ENCODE data around the gene C4A.

C4A gene

DNA sequence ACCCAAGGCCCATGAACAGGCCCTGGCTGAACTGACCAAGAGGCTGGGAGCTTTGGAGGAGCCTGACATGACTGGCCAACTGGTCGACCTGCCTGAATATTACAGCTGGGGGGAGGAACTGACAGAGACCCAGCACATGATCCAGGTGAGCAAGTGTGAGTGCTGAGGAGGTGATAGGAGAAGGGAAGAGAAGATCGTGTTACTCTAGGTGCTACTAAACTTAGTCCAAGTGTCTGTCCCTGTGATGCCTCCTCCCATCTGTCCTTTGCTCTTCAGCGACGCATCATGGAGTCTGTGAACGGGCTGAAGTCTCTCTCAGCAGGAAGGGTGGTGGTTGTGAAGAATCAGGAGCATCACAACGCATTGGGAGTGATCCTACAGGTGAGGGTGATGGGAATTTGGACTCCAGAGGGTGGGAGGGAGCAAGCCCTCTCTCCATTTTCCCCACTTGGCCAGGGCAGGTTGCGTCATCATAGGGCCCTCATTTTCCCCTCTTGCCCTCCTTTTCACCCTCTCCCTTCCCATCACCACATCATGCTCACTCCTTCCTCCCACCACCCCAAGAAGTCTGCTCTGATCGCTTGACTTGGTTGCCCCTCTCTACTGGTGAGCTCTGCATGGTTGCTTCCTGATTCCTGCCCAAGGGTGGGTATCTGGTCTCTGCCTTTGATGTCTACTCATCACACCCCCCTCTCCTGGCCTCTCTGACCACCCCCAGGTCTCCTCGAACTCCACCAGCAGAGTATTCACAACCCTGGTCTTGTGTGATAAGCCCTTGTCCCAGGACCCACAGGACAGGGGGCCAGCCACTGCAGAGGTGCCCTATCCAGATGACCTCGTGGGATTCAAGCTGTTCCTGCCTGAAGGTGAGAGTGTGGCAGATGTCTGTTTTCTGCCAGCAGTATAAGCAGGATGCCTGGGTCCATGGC lies 14.6 kb upstream of the C4A start:
- no peaks in the 10 kb centered on the region for H3K27me3 ChIP-seq (ENCODE audit: insufficient read depth, low read depth)
- TF ChIP-seq, protein P1, sequence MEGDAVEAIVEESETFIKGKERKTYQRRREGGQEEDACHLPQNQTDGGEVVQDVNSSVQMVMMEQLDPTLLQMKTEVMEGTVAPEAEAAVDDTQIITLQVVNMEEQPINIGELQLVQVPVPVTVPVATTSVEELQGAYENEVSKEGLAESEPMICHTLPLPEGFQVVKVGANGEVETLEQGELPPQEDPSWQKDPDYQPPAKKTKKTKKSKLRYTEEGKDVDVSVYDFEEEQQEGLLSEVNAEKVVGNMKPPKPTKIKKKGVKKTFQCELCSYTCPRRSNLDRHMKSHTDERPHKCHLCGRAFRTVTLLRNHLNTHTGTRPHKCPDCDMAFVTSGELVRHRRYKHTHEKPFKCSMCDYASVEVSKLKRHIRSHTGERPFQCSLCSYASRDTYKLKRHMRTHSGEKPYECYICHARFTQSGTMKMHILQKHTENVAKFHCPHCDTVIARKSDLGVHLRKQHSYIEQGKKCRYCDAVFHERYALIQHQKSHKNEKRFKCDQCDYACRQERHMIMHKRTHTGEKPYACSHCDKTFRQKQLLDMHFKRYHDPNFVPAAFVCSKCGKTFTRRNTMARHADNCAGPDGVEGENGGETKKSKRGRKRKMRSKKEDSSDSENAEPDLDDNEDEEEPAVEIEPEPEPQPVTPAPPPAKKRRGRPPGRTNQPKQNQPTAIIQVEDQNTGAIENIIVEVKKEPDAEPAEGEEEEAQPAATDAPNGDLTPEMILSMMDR (conservative IDR thresholded peaks at IDR 0.05; ENCODE audit: low read depth, low read length): no peak
- no peak overlapping the region for H3K4me3 ChIP-seq (IDR thresholded peaks at IDR 0.05; ENCODE audit: insufficient read depth, low read depth, low read length)
- no peaks in the 10 kb centered on the region for H4K20me1 ChIP-seq (ENCODE audit: insufficient read depth)
- H3K9ac ChIP-seq: no peak overlapping the region
- H3K4me2 ChIP-seq: no peak overlapping the region
- no peak overlapping the region for H2AFZ ChIP-seq (ENCODE audit: low read depth)
- 0 out of 2 replicates have a peak, but pooled peaks cover under 1% of the 10 kb centered on the region for H3K36me3 ChIP-seq (ENCODE audit: insufficient read depth)
- no peak overlapping the region for H3K27ac ChIP-seq
- H3K4me1 ChIP-seq (ENCODE audit: low read depth, poor library complexity, severe bottlenecking): peaks cover 4% of the 10 kb centered on the region
- H3K79me2 ChIP-seq (ENCODE audit: insufficient read depth, low read depth): no peaks in the 10 kb centered on the region

DNA sequence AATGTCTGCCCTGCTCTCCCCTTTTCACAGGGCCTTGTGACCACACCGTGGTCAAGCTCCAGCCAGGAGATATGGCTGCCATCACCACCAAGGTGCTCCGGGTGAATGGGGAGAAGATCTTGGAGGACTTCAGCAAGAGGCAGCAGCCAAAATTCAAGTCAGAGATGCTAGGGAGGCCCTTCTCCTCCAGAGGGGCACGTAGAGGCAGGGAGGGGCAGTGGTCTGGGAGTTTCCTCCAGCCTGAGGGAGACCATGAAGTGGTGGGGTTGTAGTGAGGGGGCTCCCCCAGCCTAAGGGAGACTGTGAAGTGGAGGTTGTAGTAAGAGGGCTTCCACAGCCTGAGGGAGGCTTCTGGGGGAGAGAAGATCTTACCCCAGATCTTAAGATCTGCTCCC lies 13.9 kb upstream of the C4A start:
- TF ChIP-seq, protein P1 (conservative IDR thresholded peaks at IDR 0.05; ENCODE audit: low read depth, low read length): no peak
- H3K4me1 ChIP-seq (ENCODE audit: low read depth, poor library complexity, severe bottlenecking): peaks cover 4% of the 10 kb centered on the region
- no peaks in the 10 kb centered on the region; the same call in 1 of the 2 replicates for H3K79me2 ChIP-seq (ENCODE audit: insufficient read depth, low read depth)
- no peaks in the 10 kb centered on the region for H4K20me1 ChIP-seq (ENCODE audit: insufficient read depth)
- H3K4me3 ChIP-seq (IDR thresholded peaks at IDR 0.05; ENCODE audit: insufficient read depth, low read depth, low read length): no peak overlapping the region
- no peak overlapping the region for H3K9ac ChIP-seq
- no peak overlapping the region for H2AFZ ChIP-seq (ENCODE audit: low read depth)
- H3K27ac ChIP-seq: no peak overlapping the region
- no peaks in the 10 kb centered on the region for H3K27me3 ChIP-seq (ENCODE audit: insufficient read depth, low read depth)
- H3K4me2 ChIP-seq: no peak overlapping the region
- no peaks in the 10 kb centered on the region for H3K36me3 ChIP-seq (ENCODE audit: insufficient read depth)

DNA sequence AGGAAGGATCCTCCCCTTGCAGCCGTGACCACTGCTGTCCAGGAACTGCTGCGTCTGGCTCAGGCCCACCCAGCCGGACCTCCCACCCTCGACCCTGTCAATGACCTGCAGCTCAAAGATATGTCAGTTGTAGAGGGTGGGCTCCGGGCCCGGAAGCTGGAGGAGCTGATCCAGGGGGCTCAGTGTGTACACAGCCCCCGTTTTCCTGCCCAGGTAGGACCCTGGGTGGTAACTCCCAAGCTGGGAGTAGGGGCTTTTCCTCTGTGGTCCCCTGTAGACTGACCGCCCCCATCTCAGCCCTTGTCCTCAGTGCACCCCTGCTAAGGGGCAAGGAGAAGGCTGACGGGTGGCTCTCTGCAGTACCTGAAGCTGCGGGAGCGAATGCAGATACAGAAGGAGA lies 13.5 kb upstream of the C4A start:
- H4K20me1 ChIP-seq (ENCODE audit: insufficient read depth): no peaks in the 10 kb centered on the region
- H2AFZ ChIP-seq (ENCODE audit: low read depth): no peak overlapping the region
- no peaks in the 10 kb centered on the region; the same call in 1 of the 2 replicates for H3K79me2 ChIP-seq (ENCODE audit: insufficient read depth, low read depth)
- H3K27me3 ChIP-seq (ENCODE audit: insufficient read depth, low read depth): no peaks in the 10 kb centered on the region
- TF ChIP-seq, protein P1 (conservative IDR thresholded peaks at IDR 0.05; ENCODE audit: low read depth, low read length): no peak
- no peak overlapping the region for H3K9ac ChIP-seq
- H3K4me3 ChIP-seq (IDR thresholded peaks at IDR 0.05; ENCODE audit: insufficient read depth, low read depth, low read length): no peak overlapping the region
- H3K36me3 ChIP-seq (ENCODE audit: insufficient read depth): no peaks in the 10 kb centered on the region
- no peak overlapping the region for H3K27ac ChIP-seq
- H3K4me2 ChIP-seq: no peak overlapping the region
- H3K4me1 ChIP-seq (ENCODE audit: low read depth, poor library complexity, severe bottlenecking): peaks cover 7% of the 10 kb centered on the region

DNA sequence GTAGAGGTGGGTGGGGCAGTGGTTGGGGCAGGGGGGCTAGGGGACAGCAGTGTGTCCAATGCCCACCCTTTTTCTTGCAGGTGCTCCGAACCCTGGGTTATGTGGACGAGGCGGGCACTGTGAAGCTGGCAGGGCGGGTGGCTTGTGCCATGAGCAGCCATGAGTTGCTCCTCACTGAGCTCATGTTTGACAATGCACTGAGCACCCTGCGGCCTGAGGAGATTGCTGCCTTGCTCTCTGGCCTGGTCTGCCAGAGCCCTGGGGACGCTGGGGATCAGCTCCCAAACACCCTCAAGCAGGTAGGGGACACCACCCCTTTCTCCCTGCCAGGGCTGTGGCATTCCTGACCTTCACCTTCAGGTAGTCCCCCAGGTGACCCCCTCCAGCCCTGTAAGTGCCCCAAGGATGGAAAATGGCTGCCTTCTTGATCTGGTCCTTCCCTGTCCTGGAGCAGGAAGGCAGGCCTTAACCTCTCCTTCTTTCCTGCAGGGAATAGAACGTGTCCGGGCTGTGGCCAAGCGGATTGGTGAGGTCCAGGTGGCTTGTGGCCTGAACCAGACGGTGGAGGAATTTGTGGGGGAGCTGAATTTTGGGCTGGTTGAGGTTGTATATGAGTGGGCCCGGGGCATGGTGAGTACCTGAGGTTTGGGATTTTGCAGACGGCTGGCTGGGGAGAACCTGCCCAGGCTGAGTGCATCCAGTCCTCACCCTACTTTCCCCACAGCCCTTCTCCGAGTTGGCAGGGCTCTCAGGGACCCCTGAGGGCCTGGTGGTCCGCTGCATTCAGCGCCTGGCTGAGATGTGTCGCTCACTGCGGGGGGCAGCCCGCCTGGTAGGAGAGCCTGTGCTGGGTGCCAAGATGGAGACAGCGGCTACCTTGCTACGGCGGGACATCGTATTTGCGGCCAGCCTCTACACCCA lies 12.8 kb upstream of the C4A start:
- Histone ChIP-seq H3K27me3 (ENCODE audit: insufficient read depth, low read depth) (no peaks in the 10 kb centered on the region), H3K4me1 (ENCODE audit: low read depth, poor library complexity, severe bottlenecking) (peaks cover 11% of the 10 kb centered on the region), H3K79me2 (ENCODE audit: insufficient read depth, low read depth) (no peaks in the 10 kb centered on the region; the same call in 1 of the 2 replicates), H4K20me1 (ENCODE audit: insufficient read depth) (no peaks in the 10 kb centered on the region), H3K4me2 (no peak overlapping the region), H2AFZ (ENCODE audit: low read depth) (no peak overlapping the region), H3K9ac (no peak overlapping the region), H3K27ac (no peak overlapping the region), H3K4me3 (IDR thresholded peaks at IDR 0.05; ENCODE audit: insufficient read depth, low read depth, low read length) (no peak overlapping the region), H3K36me3 (ENCODE audit: insufficient read depth) (no peaks in the 10 kb centered on the region)
- TF ChIP-seq, protein P1 (conservative IDR thresholded peaks at IDR 0.05; ENCODE audit: low read depth, low read length): no peak

All from KMS-11 (cell line).